Measurements from ENCODE around the gene PTPA. TPM values are rescaled to one million over a fixed set of nuclear protein-coding genes. Genes with fewer than 3 reads are reported as not detected.

PTPA gene
- total and polyA plus RNA-seq, 9 of the 15 experiments (the other 6 are each of a cell fraction or from before 2014, with no cell fraction given) = 1.7 to 121 (median 72.6) TPM

- TF ChIP-seq, protein P1, sequence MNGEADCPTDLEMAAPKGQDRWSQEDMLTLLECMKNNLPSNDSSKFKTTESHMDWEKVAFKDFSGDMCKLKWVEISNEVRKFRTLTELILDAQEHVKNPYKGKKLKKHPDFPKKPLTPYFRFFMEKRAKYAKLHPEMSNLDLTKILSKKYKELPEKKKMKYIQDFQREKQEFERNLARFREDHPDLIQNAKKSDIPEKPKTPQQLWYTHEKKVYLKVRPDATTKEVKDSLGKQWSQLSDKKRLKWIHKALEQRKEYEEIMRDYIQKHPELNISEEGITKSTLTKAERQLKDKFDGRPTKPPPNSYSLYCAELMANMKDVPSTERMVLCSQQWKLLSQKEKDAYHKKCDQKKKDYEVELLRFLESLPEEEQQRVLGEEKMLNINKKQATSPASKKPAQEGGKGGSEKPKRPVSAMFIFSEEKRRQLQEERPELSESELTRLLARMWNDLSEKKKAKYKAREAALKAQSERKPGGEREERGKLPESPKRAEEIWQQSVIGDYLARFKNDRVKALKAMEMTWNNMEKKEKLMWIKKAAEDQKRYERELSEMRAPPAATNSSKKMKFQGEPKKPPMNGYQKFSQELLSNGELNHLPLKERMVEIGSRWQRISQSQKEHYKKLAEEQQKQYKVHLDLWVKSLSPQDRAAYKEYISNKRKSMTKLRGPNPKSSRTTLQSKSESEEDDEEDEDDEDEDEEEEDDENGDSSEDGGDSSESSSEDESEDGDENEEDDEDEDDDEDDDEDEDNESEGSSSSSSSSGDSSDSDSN (IDR thresholded peaks at IDR 0.05; ENCODE audit: borderline replicate concordance in 1 of 2, low read depth in 2 of 2, low read length in 2 of 2) = 0 out of 4 replicates have a peak, but pooled peaks have one; percentile 16 to 56
- TF ChIP-seq ZNF12 (CRISPR knock-in tag; IDR thresholded peaks at IDR 0.05) (peak; percentile 74; the same call in 1 of the 2 replicates), MAZ (CRISPR knock-in tag; conservative IDR thresholded peaks at IDR 0.05 in 1 of 2, IDR thresholded peaks at IDR 0.05 in 1 of 2) (peak in 1 of 2 experiments; percentile 22; a peak in 2 of 4 replicates), ZBTB40 (IDR thresholded peaks at IDR 0.05) (peak; percentile 28; the same call in 1 of the 2 replicates), ZBTB40 (CRISPR knock-in tag; IDR thresholded peaks at IDR 0.05) (no peak), TFE3 (CRISPR knock-in tag; IDR thresholded peaks at IDR 0.05) (no peak), TEAD4 (IDR thresholded peaks at IDR 0.05; ENCODE audit: low read length) (no peak), TEAD4 (CRISPR knock-in tag; IDR thresholded peaks at IDR 0.05; ENCODE audit: borderline replicate concordance) (0 out of 2 replicates have a peak, but pooled peaks have one; percentile 33)
- TF ChIP-seq, protein P2, sequence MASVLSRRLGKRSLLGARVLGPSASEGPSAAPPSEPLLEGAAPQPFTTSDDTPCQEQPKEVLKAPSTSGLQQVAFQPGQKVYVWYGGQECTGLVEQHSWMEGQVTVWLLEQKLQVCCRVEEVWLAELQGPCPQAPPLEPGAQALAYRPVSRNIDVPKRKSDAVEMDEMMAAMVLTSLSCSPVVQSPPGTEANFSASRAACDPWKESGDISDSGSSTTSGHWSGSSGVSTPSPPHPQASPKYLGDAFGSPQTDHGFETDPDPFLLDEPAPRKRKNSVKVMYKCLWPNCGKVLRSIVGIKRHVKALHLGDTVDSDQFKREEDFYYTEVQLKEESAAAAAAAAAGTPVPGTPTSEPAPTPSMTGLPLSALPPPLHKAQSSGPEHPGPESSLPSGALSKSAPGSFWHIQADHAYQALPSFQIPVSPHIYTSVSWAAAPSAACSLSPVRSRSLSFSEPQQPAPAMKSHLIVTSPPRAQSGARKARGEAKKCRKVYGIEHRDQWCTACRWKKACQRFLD (CRISPR knock-in tag; IDR thresholded peaks at IDR 0.05) = 0 out of 2 replicates have a peak, but pooled peaks have one; percentile 20
Observed at GRCh38 chr9:129109952-129110739, 1.1 kb upstream of the PTPA start (continued).
